Brain microvascular endothelial cell (primary cell): ENCODE measurements around the gene BEST1.

ENCODE experiments used
- DNase-seq: peaks from one replicate; pipeline ENCODE4 v3.0.0-alpha.2; 2020
- H3K27ac ChIP-seq: fragments of 250-450 bp; sonication (Bioruptor Pico); 2 replicates; pipeline ENCODE4 v1.5.1; 2020; ENCODE audit warnings: mild to moderate bottlenecking, moderate library complexity
- H3K27me3 ChIP-seq: fragments of 250-450 bp; sonication (Bioruptor Pico); replicated peaks from 2 replicates; pipeline ENCODE4 v1.5.1; 2020; ENCODE audit warnings: mild to moderate bottlenecking
- H3K36me3 ChIP-seq: fragments of 250-450 bp; sonication (Bioruptor Pico); replicated peaks from 2 replicates; pipeline ENCODE4 v1.5.1; 2020; ENCODE audit warnings: mild to moderate bottlenecking
- H3K4me3 ChIP-seq: 2 replicates; pipeline ENCODE4 v1.5.1; 2011; ENCODE audit warnings: low read depth, mild to moderate bottlenecking, control low read depth, low read length, moderate library complexity
- CTCF ChIP-seq: IDR thresholded peaks from 2 replicates; pipeline ENCODE4 v1.5.1; 2011; ENCODE audit warnings: low read depth, mild to moderate bottlenecking, moderate library complexity, low read length, control low read depth, inconsistent platforms; ENCODE audit errors: missing control alignments
- in situ Hi-C: cut with HindIII; loops from 2 replicates; pipeline ENCODE4 v1.10.0; 2017; ENCODE audit warnings: low sequenced_read_pairs, low pct_ligation_motif_present

BEST1 gene

DNA sequence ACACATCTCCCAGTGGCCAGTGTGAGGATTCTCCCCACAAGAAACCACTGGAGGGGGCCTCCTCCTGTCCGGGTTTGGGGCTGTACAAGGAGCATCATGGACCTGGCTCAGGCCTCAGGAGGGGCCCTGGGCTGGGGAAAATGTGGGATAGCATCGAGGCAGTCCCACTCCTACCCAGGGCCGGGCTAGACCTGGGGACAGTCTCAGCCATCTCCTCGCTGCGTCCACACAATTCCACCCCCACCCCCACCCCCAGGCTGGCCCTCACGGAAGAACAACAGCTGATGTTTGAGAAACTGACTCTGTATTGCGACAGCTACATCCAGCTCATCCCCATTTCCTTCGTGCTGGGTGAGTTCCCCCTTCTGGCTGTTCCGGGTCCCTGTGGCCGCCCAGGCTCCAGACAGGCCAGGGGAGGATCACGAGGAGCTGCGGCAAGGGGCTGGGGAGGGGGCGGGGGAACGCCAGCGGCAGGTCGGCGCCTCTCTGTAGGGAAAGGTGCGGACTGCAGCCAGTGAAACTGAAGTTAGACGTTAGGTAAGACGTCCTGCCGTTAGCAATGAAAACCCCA lies 4.8 kb downstream of the BEST1 start:
- in situ Hi-C loops: no loop called here
- TF ChIP-seq CTCF: peak; percentile 48
- Histone ChIP-seq H3K27ac (no peak overlapping the region), H3K27me3 (no peaks in the 10 kb centered on the region), H3K4me3 (peak overlapping the region; percentile 45), H3K36me3 (no peaks in the 10 kb centered on the region)
- DNase-seq: peak; percentile 49

- in situ Hi-C loops: no loop called here
- no peak for TF ChIP-seq CTCF
- no peaks in the 10 kb centered on the region for H3K36me3 ChIP-seq
- no peak for DNase-seq
- no peak overlapping the region for H3K27ac ChIP-seq
- H3K4me3 ChIP-seq: peak overlapping the region; percentile 45
- no peaks in the 10 kb centered on the region for H3K27me3 ChIP-seq
Observed at GRCh38 chr11:61955422-61956135, 5.4 kb downstream of the BEST1 start.

DNA sequence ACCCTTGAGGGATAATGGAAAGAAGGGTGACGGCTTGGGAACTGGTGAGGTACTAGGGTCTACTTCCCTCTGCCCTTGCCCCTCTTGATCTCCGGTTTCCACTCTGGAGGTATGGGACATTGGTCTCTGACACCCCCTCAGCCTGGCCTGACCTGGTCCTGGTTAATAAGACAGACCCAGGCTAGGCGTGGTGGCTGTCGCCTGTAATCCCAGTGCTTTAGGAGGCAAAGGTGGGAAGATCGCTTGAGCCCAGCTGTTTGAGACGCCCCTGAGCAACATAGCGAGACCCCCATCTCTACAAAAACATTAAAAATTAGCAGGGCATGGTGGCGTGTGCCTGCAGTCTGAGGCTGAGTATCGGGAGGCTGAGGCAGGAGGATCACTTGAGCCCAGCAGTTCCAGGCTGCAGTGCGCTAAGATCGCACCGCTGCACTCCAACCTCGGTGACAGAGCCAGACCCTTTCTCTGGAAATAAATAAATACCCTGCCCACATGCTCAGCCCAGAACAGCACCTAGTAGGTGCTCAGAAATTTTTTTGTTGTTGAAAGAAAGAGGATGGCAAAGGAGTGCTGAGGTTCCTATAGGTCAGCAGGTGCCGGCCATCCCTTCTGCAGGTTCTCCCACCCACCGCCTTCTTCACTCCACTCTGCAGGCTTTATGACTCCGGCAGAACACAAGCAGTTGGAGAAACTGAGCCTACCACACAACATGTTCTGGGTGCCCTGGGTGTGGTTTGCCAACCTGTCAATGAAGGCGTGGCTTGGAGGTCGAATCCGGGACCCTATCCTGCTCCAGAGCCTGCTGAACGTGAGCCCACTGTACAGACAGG lies 6.3 kb downstream of the BEST1 start:
- in situ Hi-C loops: no loop called here
- DNase-seq: no peak
- Histone ChIP-seq H3K36me3 (no peaks in the 10 kb centered on the region), H3K27ac (no peak overlapping the region), H3K27me3 (no peaks in the 10 kb centered on the region), H3K4me3 (no peak overlapping the region)
- no peak for TF ChIP-seq CTCF

GRCh38 chr11:61957021-61957770 lies 7.0 kb downstream of the BEST1 start:
- DNase-seq: no peak
- Histone ChIP-seq H3K4me3 (no peak overlapping the region), H3K27ac (no peak overlapping the region), H3K27me3 (no peaks in the 10 kb centered on the region), H3K36me3 (no peaks in the 10 kb centered on the region)
- no peak for TF ChIP-seq CTCF
- in situ Hi-C loops: no loop called here

DNA sequence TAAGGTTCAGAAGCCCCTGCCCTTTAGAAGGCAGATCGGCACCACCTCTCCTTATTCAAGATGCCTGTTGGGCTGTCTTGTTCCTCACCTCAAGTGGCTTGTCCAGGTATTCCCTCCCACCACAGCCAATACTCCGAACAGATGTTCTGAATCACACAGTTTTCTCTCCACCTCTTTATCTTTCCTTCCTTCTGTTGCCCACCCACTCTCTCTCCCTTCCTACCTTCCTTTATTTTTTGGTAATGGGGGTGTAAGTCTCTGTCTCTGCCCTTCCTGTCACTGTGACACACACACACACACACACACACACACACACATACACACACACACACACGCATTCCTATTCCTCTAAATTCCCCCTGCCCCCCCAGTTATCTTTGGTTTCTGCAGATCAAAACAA lies 8.4 kb downstream of the BEST1 start:
- Histone ChIP-seq H3K4me3 (no peak overlapping the region), H3K36me3 (peaks cover 3% of the 10 kb centered on the region), H3K27me3 (no peaks in the 10 kb centered on the region), H3K27ac (no peak overlapping the region)
- TF ChIP-seq CTCF: no peak
- DNase-seq: no peak
- in situ Hi-C loops: no loop called here
